Ectodermal cell (in vitro differentiated cells): ENCODE results near the gene TCTN3.

ENCODE experiments used
- H3K27ac ChIP-seq: 2 replicates; pipeline ENCODE4 v1.7.0; 2013; ENCODE audit warnings: mild to moderate bottlenecking, low read depth, low read length; ENCODE audit not compliant: insufficient read depth, poor library complexity, severe bottlenecking
- H3K27me3 ChIP-seq: 2 replicates; pipeline ENCODE4 v1.7.0; 2013; ENCODE audit warnings: mild to moderate bottlenecking, low read length; ENCODE audit not compliant: insufficient read depth, control insufficient read depth, poor library complexity, severe bottlenecking
- H3K36me3 ChIP-seq: one replicate; pipeline ENCODE4 v1.7.0; 2013; ENCODE audit warnings: low read length; ENCODE audit not compliant: control insufficient read depth, insufficient read depth
- H3K4me1 ChIP-seq: one replicate; pipeline ENCODE4 v1.7.0; 2013; ENCODE audit warnings: low read length; ENCODE audit not compliant: control insufficient read depth, insufficient read depth
- H3K4me3 ChIP-seq: 2 replicates; pipeline ENCODE4 v1.7.0; 2013; ENCODE audit warnings: low read depth, low read length, control low read depth; ENCODE audit not compliant: insufficient read depth
- H3K9me3 ChIP-seq: 2 replicates; pipeline ENCODE4 v1.7.0; 2013; ENCODE audit warnings: mild to moderate bottlenecking, low read length, moderate library complexity; ENCODE audit not compliant: control insufficient read depth
- WGBS, 2 experiments: methylation state at CpG; one replicate each; pipeline ENCODE4 v1.1.7; 2013; ENCODE audit warnings: missing lambda C conversion rate in 2 of 2; 5-methylcytosine and 5-hydroxymethylcytosine counted together

TCTN3 gene

DNA sequence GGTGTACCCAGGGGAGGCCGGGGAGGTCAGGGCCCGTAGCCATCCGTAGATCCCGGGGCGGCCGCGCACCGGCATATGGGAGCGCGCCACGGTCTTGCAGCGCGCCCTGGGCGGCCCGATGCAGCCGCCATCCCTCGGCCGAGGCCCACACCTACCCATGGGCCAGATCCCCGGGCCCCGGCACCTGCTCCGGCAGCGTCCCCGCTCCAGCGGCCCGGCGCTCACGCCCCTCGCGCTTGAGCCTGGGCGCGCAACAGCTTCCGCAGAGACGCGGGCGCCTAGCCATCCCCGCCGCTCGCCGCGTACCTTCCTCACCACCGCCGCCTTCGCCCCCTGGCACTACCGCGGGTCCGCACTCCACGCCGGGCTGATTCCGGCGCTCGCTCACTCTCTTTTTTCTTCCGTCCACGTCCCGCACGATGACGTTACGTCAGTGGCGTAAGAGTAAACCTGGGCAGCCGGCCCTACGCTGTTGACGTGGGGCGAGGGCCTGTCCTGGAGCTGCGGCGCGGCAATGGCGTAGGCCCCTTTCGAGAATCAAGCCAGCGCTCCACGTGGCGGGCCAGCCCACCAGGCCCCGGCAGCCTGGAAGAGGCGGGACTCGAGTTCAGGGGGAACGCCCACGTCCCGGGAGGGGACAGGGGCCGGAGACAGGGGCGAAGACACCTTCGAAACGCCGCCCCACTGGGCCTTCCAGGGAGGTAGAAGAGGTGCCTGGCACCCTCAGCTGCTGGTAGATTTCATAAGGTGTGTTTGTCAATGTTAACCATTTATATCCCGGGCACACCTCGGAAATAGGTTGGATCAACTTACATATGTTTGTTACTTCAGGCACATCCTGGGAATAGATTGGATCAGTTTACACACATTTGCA, 37.2 kb downstream of the TCTN3 start, which contains the start of gene ALDH18A1:
Gene ALDH18A1 (minus strand): TSS at position 421 of the 874 bp plus-strand sequence. CDS start 3,334 bp downstream, outside the sequence.
- Histone ChIP-seq H3K36me3 (peaks cover 16% of the 10 kb centered on the region), H3K4me3 (peak within 1 kb of the TSS; percentile 58), H3K4me1 (peaks cover 13% of the 10 kb centered on the region), H3K27me3 (no peaks in the 10 kb centered on the region), H3K27ac (no peak within 1 kb of the TSS), H3K9me3 (no peaks in the 10 kb centered on the region)
- 0 to 1% methylated on average over 83 of the region's 83 CpGs for WGBS, 2 experiments

DNA sequence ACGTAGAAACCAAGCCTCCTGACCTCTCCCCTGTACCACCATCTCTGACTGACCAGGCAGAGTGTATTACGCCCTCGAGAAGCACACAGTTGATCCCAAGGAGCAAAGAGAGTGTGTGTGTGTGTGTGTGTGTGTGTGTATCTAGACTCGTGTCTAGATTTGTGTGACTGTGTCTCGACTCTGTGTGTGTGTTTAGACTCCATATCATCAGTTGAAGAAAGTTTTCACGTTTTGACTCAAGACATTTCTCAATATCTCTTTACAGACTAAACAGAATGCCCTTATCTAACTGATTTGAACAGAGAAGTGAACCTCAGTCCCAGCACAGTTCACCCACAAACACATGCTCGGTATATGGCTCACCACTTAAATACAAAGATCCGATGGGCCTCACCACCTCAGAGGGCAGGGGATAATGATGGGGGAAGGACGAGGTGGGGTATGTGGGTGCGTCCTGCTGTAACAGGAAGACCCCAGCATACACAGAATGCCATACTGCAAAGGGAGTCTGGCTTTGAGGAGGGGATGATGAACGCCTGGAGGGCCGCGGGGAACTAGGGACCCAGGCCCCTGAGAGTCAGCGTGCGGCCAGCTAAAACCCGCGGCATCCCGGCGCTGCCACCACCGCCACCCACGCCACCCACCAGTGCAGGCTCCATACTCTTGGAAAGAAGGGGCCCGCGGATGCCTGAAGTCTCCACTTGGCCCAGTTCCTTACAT, 38.0 kb downstream of the TCTN3 start:
- Histone ChIP-seq H3K27me3 (no peaks in the 10 kb centered on the region), H3K9me3 (no peaks in the 10 kb centered on the region), H3K4me1 (peaks cover 13% of the 10 kb centered on the region), H3K36me3 (peaks cover 18% of the 10 kb centered on the region), H3K4me3 (peak overlapping the region; percentile 58), H3K27ac (no peak overlapping the region)
- WGBS, 2 experiments, result 11 to 13% methylated on average over 23 of the region's 23 CpGs

- H3K27ac ChIP-seq, result no peak overlapping the region
- no peaks in the 10 kb centered on the region for H3K9me3 ChIP-seq
- H3K4me3 ChIP-seq, result no peak overlapping the region
- H3K4me1 ChIP-seq, result peaks cover 15% of the 10 kb centered on the region
- 90 to 93% methylated on average over 5 of the region's 5 CpGs for WGBS, 2 experiments
- peaks cover 18% of the 10 kb centered on the region for H3K36me3 ChIP-seq
- H3K27me3 ChIP-seq, result no peaks in the 10 kb centered on the region
Observed at GRCh38 chr10:95653895-95654294, 39.8 kb downstream of the TCTN3 start.

GRCh38 chr10:95651346-95652060, 42.2 kb downstream of the TCTN3 start:
- H3K27me3 ChIP-seq, result no peaks in the 10 kb centered on the region
- H3K9me3 ChIP-seq, result no peaks in the 10 kb centered on the region
- H3K4me3 ChIP-seq, result no peak overlapping the region
- H3K4me1 ChIP-seq, result peaks cover 15% of the 10 kb centered on the region
- H3K27ac ChIP-seq, result no peak overlapping the region
- peaks cover 18% of the 10 kb centered on the region for H3K36me3 ChIP-seq
- WGBS, 2 experiments, result 83 to 100% methylated on average over 1 of the region's 1 CpG

- Histone ChIP-seq H3K27ac (no peak overlapping the region), H3K4me3 (no peak overlapping the region), H3K9me3 (no peaks in the 10 kb centered on the region), H3K4me1 (peaks cover 12% of the 10 kb centered on the region), H3K36me3 (peaks cover 24% of the 10 kb centered on the region), H3K27me3 (no peaks in the 10 kb centered on the region)
- 68 to 79% methylated on average over 2 of the region's 2 CpGs for WGBS, 2 experiments
Observed at GRCh38 chr10:95650232-95650631, 43.5 kb downstream of the TCTN3 start.

DNA sequence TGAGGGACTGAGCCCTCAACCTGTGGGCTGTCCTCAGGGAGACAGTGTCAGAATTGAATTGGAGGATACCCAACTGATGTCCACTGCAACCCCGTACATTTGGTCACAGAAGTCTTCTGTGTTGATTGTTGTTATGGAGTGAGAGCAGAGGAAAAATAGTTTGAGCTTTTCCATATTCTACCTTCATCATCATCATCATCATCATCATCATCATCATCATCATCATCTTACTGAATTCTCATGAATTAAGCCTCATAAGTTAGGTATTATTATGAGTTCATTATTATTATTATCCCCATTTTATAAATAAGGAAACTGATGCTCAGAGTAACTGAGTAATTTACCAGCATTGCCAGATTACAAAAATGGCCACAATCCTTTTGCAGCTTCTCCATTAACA, 45.6 kb downstream of the TCTN3 start:
- no peak overlapping the region for H3K4me3 ChIP-seq
- H3K27ac ChIP-seq, result no peak overlapping the region
- WGBS, 2 experiments, result 100% methylated on average over 1 of the region's 1 CpG; no CpG with 5 or more reads in 1 of the 2 experiments
- peaks cover 2% of the 10 kb centered on the region for H3K4me1 ChIP-seq
- H3K9me3 ChIP-seq, result no peaks in the 10 kb centered on the region
- no peaks in the 10 kb centered on the region for H3K27me3 ChIP-seq
- peaks cover 24% of the 10 kb centered on the region for H3K36me3 ChIP-seq

DNA sequence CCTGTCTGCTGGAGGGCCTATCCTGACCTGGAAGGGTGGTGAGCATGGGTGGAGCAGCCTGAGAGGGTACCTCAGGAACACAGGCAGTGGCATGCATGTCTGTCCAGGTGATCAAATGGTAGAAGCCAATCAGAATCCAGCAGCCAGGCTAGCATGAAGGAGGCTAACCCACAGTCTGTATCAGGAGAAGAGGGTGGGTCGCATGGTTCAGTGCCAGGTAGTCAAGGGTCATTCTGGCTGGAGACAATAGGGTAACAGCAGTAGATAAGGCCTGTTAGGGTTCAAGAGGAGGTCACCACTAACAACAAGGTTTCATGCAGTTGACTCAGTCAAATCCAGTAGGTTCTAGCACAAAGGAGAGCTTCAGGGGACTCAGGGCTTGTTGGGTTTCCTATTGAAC, 47.6 kb downstream of the TCTN3 start:
- no peak overlapping the region for H3K4me3 ChIP-seq
- WGBS, 2 experiments, result 91 to 96% methylated on average over 1 of the region's 1 CpG
- peaks cover 10% of the 10 kb centered on the region for H3K36me3 ChIP-seq
- no peak overlapping the region for H3K27ac ChIP-seq
- H3K4me1 ChIP-seq, result peaks cover 2% of the 10 kb centered on the region
- no peaks in the 10 kb centered on the region for H3K9me3 ChIP-seq
- no peaks in the 10 kb centered on the region for H3K27me3 ChIP-seq

GRCh38 chr10:95644901-95645300, 48.8 kb downstream of the TCTN3 start:
- 75 to 81% methylated on average over 1 of the region's 1 CpG for WGBS, 2 experiments
- Histone ChIP-seq H3K27me3 (no peaks in the 10 kb centered on the region), H3K27ac (no peak overlapping the region), H3K36me3 (peaks cover 10% of the 10 kb centered on the region), H3K4me1 (no peaks in the 10 kb centered on the region), H3K9me3 (no peaks in the 10 kb centered on the region), H3K4me3 (no peak overlapping the region)

- Histone ChIP-seq H3K27me3 (no peaks in the 10 kb centered on the region), H3K27ac (no peak overlapping the region), H3K4me3 (no peak overlapping the region), H3K9me3 (no peaks in the 10 kb centered on the region), H3K36me3 (peaks cover 15% of the 10 kb centered on the region), H3K4me1 (no peaks in the 10 kb centered on the region)
- 100% methylated on average over 1 of the region's 1 CpG for WGBS, 2 experiments
Observed at GRCh38 chr10:95640891-95641315, 52.8 kb downstream of the TCTN3 start.

GRCh38 chr10:95637911-95638310, 55.8 kb downstream of the TCTN3 start:
- no peaks in the 10 kb centered on the region for H3K4me1 ChIP-seq
- 96 to 98% methylated on average over 4 of the region's 4 CpGs for WGBS, 2 experiments
- no peaks in the 10 kb centered on the region for H3K27me3 ChIP-seq
- H3K9me3 ChIP-seq, result no peaks in the 10 kb centered on the region
- H3K36me3 ChIP-seq, result peaks cover 27% of the 10 kb centered on the region
- H3K27ac ChIP-seq, result no peak overlapping the region
- H3K4me3 ChIP-seq, result no peak overlapping the region
